Measurements from ENCODE around the gene COX19.
A peak's percentile ranks its signal among the peaks of the same experiment; 100 is the strongest.

Gene COX19

DNA sequence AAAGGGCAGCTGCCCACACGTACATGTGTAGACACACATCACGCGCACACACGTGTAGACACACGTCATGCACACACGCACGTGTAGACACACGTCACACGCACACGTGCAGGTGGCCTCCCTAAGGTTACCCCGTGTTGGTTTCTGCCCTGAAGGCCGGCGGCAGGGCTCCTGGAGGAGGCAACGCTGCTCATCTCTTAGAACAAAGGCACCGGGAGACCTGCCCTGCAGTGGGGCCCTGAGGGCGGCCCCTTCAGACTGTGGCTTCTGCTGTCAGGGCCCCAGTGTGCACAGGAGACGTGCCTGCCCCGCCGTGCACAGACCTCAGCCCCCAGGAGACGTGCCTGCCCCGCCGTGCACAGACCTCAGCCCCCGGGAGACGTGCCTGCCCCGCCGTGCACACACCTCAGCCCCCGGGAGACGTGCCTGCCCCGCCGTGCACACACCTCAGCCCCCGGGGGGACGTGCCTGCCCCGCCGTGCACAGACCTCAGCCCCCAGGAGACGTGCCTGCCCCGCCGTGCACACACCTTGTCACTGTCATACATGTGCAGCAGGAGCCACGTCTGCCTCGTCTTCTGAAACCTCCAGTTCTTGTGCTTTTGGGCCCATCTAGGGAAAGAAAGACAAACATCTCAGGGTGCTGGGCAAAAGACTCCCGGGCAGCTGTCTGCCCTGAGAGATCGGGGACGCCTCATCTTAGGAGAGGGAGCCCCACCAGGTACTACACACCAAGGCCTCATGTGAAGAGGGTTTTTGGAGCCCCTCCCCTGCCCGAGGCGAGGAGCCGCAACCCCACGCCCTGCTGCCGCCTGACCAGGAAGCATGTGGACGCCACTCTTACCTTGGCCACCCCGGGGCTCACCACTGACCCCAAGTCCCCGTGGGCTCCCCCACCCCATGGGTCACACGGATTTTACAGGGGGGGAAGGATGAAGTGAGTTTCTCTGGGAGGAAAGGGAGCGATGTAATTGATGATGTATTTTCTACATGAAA is 24.9 kb upstream of the COX19 start:
- Mint-ChIP-seq H3K36me3 (ENCODE audit: low read depth) (no peaks in the 10 kb centered on the region), H3K27me3 (ENCODE audit: low read depth, poor library complexity) (no peaks in the 10 kb centered on the region)

GRCh38 chr7:999149-999879 is 24.0 kb upstream of the COX19 start:
- H3K4me1 Mint-ChIP-seq = peaks cover 45% of the 10 kb centered on the region
- DNase-seq = no peak
- H3K9me3 Mint-ChIP-seq = no peaks in the 10 kb centered on the region
- no peak overlapping the region for H3K4me3 Mint-ChIP-seq
- peak overlapping the region; percentile 68 for H3K27ac Mint-ChIP-seq
- H3K36me3 Mint-ChIP-seq (ENCODE audit: low read depth) = no peaks in the 10 kb centered on the region
- TF ChIP-seq, protein P1, sequence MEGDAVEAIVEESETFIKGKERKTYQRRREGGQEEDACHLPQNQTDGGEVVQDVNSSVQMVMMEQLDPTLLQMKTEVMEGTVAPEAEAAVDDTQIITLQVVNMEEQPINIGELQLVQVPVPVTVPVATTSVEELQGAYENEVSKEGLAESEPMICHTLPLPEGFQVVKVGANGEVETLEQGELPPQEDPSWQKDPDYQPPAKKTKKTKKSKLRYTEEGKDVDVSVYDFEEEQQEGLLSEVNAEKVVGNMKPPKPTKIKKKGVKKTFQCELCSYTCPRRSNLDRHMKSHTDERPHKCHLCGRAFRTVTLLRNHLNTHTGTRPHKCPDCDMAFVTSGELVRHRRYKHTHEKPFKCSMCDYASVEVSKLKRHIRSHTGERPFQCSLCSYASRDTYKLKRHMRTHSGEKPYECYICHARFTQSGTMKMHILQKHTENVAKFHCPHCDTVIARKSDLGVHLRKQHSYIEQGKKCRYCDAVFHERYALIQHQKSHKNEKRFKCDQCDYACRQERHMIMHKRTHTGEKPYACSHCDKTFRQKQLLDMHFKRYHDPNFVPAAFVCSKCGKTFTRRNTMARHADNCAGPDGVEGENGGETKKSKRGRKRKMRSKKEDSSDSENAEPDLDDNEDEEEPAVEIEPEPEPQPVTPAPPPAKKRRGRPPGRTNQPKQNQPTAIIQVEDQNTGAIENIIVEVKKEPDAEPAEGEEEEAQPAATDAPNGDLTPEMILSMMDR (IDR thresholded peaks at IDR 0.05) = no peak
- no peaks in the 10 kb centered on the region for H3K27me3 Mint-ChIP-seq (ENCODE audit: low read depth, poor library complexity)

More for the DNA sequence above, 24.9 kb upstream of the COX19 start:
- TF ChIP-seq, protein P1 (IDR thresholded peaks at IDR 0.05) = no peak
- DNase-seq = no peak
- Mint-ChIP-seq H3K27ac (peak overlapping the region; percentile 91), H3K4me1 (peaks cover 47% of the 10 kb centered on the region), H3K9me3 (no peaks in the 10 kb centered on the region), H3K4me3 (no peak overlapping the region)

DNA sequence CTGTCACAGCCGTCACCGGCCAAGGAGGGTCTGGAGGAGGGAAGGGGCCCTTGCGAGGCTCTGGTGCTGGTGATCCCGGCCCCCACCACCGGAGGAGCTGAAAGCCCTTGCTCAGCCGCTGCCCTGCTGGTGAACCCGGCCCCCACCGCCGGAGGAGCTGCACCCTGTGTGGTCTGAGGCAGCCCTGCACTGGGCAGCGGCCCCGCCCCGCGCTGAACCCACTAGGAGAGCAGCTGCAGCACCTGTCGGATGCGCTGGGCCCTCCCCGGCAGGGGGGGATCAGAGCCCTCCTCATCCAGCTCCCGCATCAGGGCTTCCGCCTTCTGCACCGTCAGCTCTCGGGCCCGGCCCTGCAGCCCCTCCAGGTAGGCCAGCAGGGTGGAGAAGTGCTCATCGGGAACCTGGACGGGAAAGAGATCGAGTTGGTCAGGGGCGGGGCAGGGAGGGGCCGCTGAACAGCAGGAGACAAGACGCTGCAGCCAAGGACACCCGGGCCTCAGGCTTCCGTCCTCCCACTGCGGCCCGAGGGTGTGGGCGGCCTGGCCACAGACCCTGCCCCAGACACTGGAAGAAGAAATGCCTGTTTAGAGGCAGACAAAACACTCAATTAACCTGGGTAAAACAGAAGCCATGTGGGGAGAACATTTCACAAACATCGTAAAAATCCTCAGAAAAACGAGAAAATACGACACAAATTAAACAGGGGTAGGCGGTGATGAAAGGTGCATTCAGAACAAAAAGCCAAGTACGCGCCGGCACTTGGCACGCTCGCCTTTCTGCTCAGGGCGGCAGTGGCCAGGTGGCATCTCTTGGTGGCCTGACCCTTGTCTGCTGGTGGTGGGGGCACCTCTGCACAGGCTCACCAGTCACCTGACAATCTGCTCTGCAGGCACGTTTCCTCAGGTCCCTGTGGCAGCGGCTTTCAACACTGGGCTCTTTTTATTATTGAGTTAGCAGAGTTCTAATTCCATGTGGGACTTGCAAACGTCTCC is 22.4 kb upstream of the COX19 start:
- DNase-seq = no peak

DNA sequence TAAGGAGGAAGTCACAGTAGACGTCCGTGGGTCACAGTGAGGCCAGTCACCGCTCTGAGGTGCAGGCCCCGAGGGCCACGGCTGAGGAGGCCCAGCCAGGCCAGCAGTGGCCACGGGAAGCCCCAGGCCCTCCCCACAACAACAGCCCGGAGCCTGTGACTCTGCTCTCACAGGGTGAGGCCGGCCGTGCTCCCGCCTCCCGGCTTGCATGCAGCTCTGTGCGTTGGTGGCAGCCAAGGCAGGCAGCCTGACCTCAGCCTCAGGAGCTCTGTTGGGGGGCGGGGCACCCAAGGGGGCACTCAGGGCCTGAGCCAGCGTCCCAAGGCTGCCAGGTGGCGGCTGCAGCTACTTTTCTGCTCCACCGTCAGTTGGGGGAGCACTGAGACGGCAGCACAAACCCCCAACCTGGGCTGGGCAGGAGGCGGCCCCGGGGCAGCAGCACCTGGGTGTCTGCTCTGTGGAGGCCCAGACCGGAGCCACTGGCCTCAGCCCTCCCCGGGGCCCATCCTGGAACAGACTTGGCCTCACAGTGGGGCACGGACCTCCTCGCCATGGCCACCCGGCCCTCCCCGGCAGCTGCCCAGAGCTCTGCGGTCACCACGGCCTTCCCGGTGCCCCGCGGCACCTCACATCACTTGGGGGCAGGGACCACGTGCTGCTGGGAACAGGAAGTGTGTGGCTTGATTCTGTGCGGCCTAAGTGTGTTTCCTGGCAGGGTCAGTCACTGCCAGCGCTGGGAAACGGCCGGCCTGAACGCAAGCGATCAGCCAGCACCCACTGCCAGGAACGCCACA is 20.9 kb upstream of the COX19 start:
- Mint-ChIP-seq H3K36me3 (ENCODE audit: low read depth) (no peaks in the 10 kb centered on the region), H3K27ac (no peak overlapping the region), H3K4me3 (no peak overlapping the region), H3K4me1 (peaks cover 58% of the 10 kb centered on the region), H3K27me3 (ENCODE audit: low read depth, poor library complexity) (no peaks in the 10 kb centered on the region), H3K9me3 (no peaks in the 10 kb centered on the region)
- DNase-seq = no peak
- TF ChIP-seq, protein P1 (IDR thresholded peaks at IDR 0.05) = no peak

More for the DNA sequence above, 22.4 kb upstream of the COX19 start:
- no peaks in the 10 kb centered on the region for H3K9me3 Mint-ChIP-seq
- no peaks in the 10 kb centered on the region for H3K27me3 Mint-ChIP-seq (ENCODE audit: low read depth, poor library complexity)
- H3K36me3 Mint-ChIP-seq (ENCODE audit: low read depth) = no peaks in the 10 kb centered on the region
- TF ChIP-seq, protein P1 (IDR thresholded peaks at IDR 0.05) = no peak
- peaks cover 50% of the 10 kb centered on the region for H3K4me1 Mint-ChIP-seq
- peak overlapping the region; percentile 51 for H3K27ac Mint-ChIP-seq
- H3K4me3 Mint-ChIP-seq = no peak overlapping the region

GRCh38 chr7:995571-995970 is 20.2 kb upstream of the COX19 start:
- DNase-seq = no peak
- TF ChIP-seq, protein P1 (IDR thresholded peaks at IDR 0.05) = no peak
- Mint-ChIP-seq H3K27ac (no peak overlapping the region), H3K36me3 (ENCODE audit: low read depth) (no peaks in the 10 kb centered on the region), H3K4me3 (no peak overlapping the region), H3K9me3 (no peaks in the 10 kb centered on the region), H3K27me3 (ENCODE audit: low read depth, poor library complexity) (no peaks in the 10 kb centered on the region), H3K4me1 (peaks cover 55% of the 10 kb centered on the region)
